Activated CD4-positive, CD25-positive, alpha-beta regulatory T cell (primary cell): Measurements from ENCODE around the gene UBA7.
"Not testable (repeated sequence)": the region's sequence is repeated elsewhere in the genome, so short reads cannot be mapped to it uniquely, and the experiment has no call there.

Experiments
- DNase-seq, 4 experiments: peaks; one replicate each; lab custom pipeline; 2025; lab: John Stamatoyannopoulos, UW

The UBA7 gene

GRCh38 chr3:49813497-49814174, at the start of gene UBA7:
Gene UBA7, minus strand, starts transcription at chr3:49813953. Its CDS starts 166 bp downstream, at chr3:49813787.
- no peak for DNase-seq

GRCh38 chr3:49859576-49860305, 46.0 kb upstream of the UBA7 start:
- DNase-seq = no peak

GRCh38 chr3:49856181-49857005, 42.6 kb upstream of the UBA7 start, which contains the start of gene TRAIP:
Gene TRAIP, minus strand, starts transcription at chr3:49856564. Its CDS starts 111 bp downstream, at chr3:49856453.
- DNase-seq = peak; percentile 83 to 95 (median 84)

GRCh38 chr3:49855662-49856061, 41.9 kb upstream of the UBA7 start:
- no peak for DNase-seq

GRCh38 chr3:49845694-49846093, 31.9 kb upstream of the UBA7 start:
- DNase-seq = no peak

- no peak for DNase-seq
Observed at GRCh38 chr3:49844464-49845183, 30.9 kb upstream of the UBA7 start.

- no peak for DNase-seq
Observed at GRCh38 chr3:49842843-49843517, 29.2 kb upstream of the UBA7 start.

GRCh38 chr3:49841806-49842205, 28.1 kb upstream of the UBA7 start:
- DNase-seq = no peak

- no peak for DNase-seq
Observed at GRCh38 chr3:49841126-49841696, 27.5 kb upstream of the UBA7 start.

GRCh38 chr3:49840388-49840787, 26.6 kb upstream of the UBA7 start:
- DNase-seq = no peak

GRCh38 chr3:49839193-49839809, 25.5 kb upstream of the UBA7 start:
- DNase-seq = peak; percentile 46 to 65 (median 62)

- DNase-seq = no peak
Observed at GRCh38 chr3:49831341-49831740, 17.6 kb upstream of the UBA7 start.

- no peak for DNase-seq
Observed at GRCh38 chr3:49826016-49826415, 12.3 kb upstream of the UBA7 start.

GRCh38 chr3:49823131-49823530, 9.4 kb upstream of the UBA7 start:
- not testable (repeated sequence) for DNase-seq

GRCh38 chr3:49812916-49813496, 747 bp downstream of the UBA7 start:
- DNase-seq = no peak

GRCh38 chr3:49807431-49808114, 6.2 kb downstream of the UBA7 start:
- no peak for DNase-seq

GRCh38 chr3:49806850-49807249, 6.9 kb downstream of the UBA7 start:
- no peak for DNase-seq

- DNase-seq = no peak
Observed at GRCh38 chr3:49805897-49806701, 7.7 kb downstream of the UBA7 start.

- no peak for DNase-seq
Observed at GRCh38 chr3:49805367-49805782, 8.4 kb downstream of the UBA7 start.
